ENCODE data around the gene JOSD1. TPM values are rescaled to one million over a fixed set of nuclear protein-coding genes. Genes with fewer than 3 reads are reported as not detected.

The JOSD1 gene
- total RNA-seq, 1 experiment from 2014 or later: 50.5 TPM

- H3K4me3 ChIP-seq (ENCODE audit: low read length): no peak overlapping the region
- H4K20me1 ChIP-seq (ENCODE audit: insufficient read depth, low read depth, low read length): no peaks in the 10 kb centered on the region
- H3K27me3 ChIP-seq (ENCODE audit: low read length): no peaks in the 10 kb centered on the region
- no peak overlapping the region for H3K4me2 ChIP-seq (ENCODE audit: low read depth, low read length, poor library complexity, severe bottlenecking)
- H3K9me2 ChIP-seq (replicated peaks; ENCODE audit: insufficient read depth, low read length): no peaks in the 10 kb centered on the region
- peaks cover 5% of the 10 kb centered on the region; the same call in 1 of the 2 replicates for H3K36me3 ChIP-seq (ENCODE audit: insufficient read depth, low read length)
- no peaks in the 10 kb centered on the region for H3K4me1 ChIP-seq (ENCODE audit: low read length)
- H3K79me2 ChIP-seq (ENCODE audit: low read length): no peaks in the 10 kb centered on the region
- no peak overlapping the region for H3K9ac ChIP-seq (ENCODE audit: low read length)
- no peak overlapping the region for H2AFZ ChIP-seq (ENCODE audit: low read length)
- DNase-seq: no peak
- H3K27ac ChIP-seq (ENCODE audit: low read length): no peak overlapping the region
- no peaks in the 10 kb centered on the region for H3K9me3 ChIP-seq (ENCODE audit: low read length)
Measured at GRCh38 chr22:38735465-38736256, 34.9 kb upstream of the JOSD1 start.

DNA sequence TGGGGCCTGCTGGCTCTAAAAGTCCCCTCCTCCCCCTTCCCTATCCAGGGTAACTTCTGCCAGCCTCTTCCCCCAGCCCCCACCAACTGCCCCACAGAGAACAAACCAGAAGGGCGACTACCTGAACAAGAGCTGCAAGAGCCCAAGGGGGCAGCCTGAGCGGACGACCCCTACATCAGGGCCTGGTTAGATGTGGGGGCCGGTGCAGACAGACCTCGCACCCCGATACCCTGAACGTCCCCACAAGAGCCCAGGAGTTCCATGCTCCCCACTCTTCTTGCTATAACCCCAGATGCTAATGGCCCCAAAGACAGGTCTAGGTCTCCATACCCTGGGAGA lies 34.4 kb upstream of the JOSD1 start:
- H3K36me3 ChIP-seq (ENCODE audit: insufficient read depth, low read length): peaks cover 5% of the 10 kb centered on the region; the same call in 1 of the 2 replicates
- H3K4me2 ChIP-seq (ENCODE audit: low read depth, low read length, poor library complexity, severe bottlenecking): no peak overlapping the region
- no peaks in the 10 kb centered on the region for H4K20me1 ChIP-seq (ENCODE audit: insufficient read depth, low read depth, low read length)
- H3K79me2 ChIP-seq (ENCODE audit: low read length): no peaks in the 10 kb centered on the region
- no peak overlapping the region for H3K9ac ChIP-seq (ENCODE audit: low read length)
- H3K4me3 ChIP-seq (ENCODE audit: low read length): no peak overlapping the region
- H3K9me2 ChIP-seq (replicated peaks; ENCODE audit: insufficient read depth, low read length): no peaks in the 10 kb centered on the region
- H3K9me3 ChIP-seq (ENCODE audit: low read length): no peaks in the 10 kb centered on the region
- H3K27ac ChIP-seq (ENCODE audit: low read length): no peak overlapping the region
- no peaks in the 10 kb centered on the region for H3K27me3 ChIP-seq (ENCODE audit: low read length)
- H3K4me1 ChIP-seq (ENCODE audit: low read length): no peaks in the 10 kb centered on the region
- no peak overlapping the region for H2AFZ ChIP-seq (ENCODE audit: low read length)
- no peak for DNase-seq

GRCh38 chr22:38734421-38735100 lies 33.8 kb upstream of the JOSD1 start:
- Histone ChIP-seq H3K9ac (ENCODE audit: low read length) (no peak overlapping the region), H3K4me3 (ENCODE audit: low read length) (no peak overlapping the region), H3K79me2 (ENCODE audit: low read length) (no peaks in the 10 kb centered on the region), H3K27me3 (ENCODE audit: low read length) (no peaks in the 10 kb centered on the region), H3K9me3 (ENCODE audit: low read length) (no peaks in the 10 kb centered on the region), H3K4me2 (ENCODE audit: low read depth, low read length, poor library complexity, severe bottlenecking) (no peak overlapping the region), H3K27ac (ENCODE audit: low read length) (no peak overlapping the region), H3K36me3 (ENCODE audit: insufficient read depth, low read length) (peaks cover 5% of the 10 kb centered on the region; the same call in 1 of the 2 replicates), H2AFZ (ENCODE audit: low read length) (no peak overlapping the region), H4K20me1 (ENCODE audit: insufficient read depth, low read depth, low read length) (no peaks in the 10 kb centered on the region), H3K4me1 (ENCODE audit: low read length) (no peaks in the 10 kb centered on the region), H3K9me2 (replicated peaks; ENCODE audit: insufficient read depth, low read length) (no peaks in the 10 kb centered on the region)
- no peak for DNase-seq

GRCh38 chr22:38733724-38734381 lies 33.1 kb upstream of the JOSD1 start:
- Histone ChIP-seq H4K20me1 (ENCODE audit: insufficient read depth, low read depth, low read length) (no peaks in the 10 kb centered on the region), H3K4me1 (ENCODE audit: low read length) (no peaks in the 10 kb centered on the region), H3K9me2 (replicated peaks; ENCODE audit: insufficient read depth, low read length) (no peaks in the 10 kb centered on the region), H3K4me3 (ENCODE audit: low read length) (no peak overlapping the region), H2AFZ (ENCODE audit: low read length) (no peak overlapping the region), H3K79me2 (ENCODE audit: low read length) (no peaks in the 10 kb centered on the region), H3K9ac (ENCODE audit: low read length) (no peak overlapping the region), H3K27me3 (ENCODE audit: low read length) (no peaks in the 10 kb centered on the region), H3K9me3 (ENCODE audit: low read length) (no peaks in the 10 kb centered on the region), H3K27ac (ENCODE audit: low read length) (no peak overlapping the region), H3K36me3 (ENCODE audit: insufficient read depth, low read length) (peaks cover 5% of the 10 kb centered on the region), H3K4me2 (ENCODE audit: low read depth, low read length, poor library complexity, severe bottlenecking) (no peak overlapping the region)
- no peak for DNase-seq

GRCh38 chr22:38733329-38733723 lies 32.6 kb upstream of the JOSD1 start:
- no peaks in the 10 kb centered on the region for H3K79me2 ChIP-seq (ENCODE audit: low read length)
- no peak overlapping the region for H3K27ac ChIP-seq (ENCODE audit: low read length)
- peak; percentile 71 for DNase-seq
- peaks cover 9% of the 10 kb centered on the region for H3K36me3 ChIP-seq (ENCODE audit: insufficient read depth, low read length)
- no peaks in the 10 kb centered on the region for H3K9me3 ChIP-seq (ENCODE audit: low read length)
- H3K4me1 ChIP-seq (ENCODE audit: low read length): no peaks in the 10 kb centered on the region
- H2AFZ ChIP-seq (ENCODE audit: low read length): no peak overlapping the region
- no peaks in the 10 kb centered on the region for H4K20me1 ChIP-seq (ENCODE audit: insufficient read depth, low read depth, low read length)
- H3K4me3 ChIP-seq (ENCODE audit: low read length): no peak overlapping the region
- H3K9ac ChIP-seq (ENCODE audit: low read length): no peak overlapping the region
- H3K9me2 ChIP-seq (replicated peaks; ENCODE audit: insufficient read depth, low read length): no peaks in the 10 kb centered on the region
- H3K27me3 ChIP-seq (ENCODE audit: low read length): no peaks in the 10 kb centered on the region
- no peak overlapping the region for H3K4me2 ChIP-seq (ENCODE audit: low read depth, low read length, poor library complexity, severe bottlenecking)

DNA sequence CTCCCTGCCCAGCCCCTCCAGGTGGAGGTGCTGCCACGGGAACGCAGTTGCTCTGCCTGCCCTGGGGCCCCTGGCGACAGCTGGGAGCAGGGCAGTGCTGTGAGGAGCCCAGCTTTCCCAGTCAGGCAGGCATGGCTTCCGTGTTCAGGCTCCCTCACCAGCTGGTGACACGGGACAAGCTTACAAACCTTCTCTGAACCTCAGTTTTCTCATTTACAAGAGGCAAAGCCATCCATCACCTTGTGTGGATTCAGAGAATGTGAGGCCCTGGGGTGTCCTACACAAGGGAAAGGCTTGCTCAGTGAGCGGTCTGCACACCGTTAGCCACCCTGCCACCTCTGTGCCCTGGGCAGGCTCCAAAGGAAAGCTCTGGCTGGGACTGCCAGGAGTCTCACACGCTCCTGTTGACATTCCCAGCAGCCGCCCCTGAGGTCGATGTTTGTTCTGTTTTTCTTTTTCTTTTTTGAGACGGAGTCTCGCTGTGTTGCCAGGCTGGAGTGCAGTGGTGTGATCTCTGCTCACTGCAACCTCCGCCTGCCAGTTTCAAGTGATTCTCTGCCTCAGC lies 31.6 kb upstream of the JOSD1 start:
- H3K27ac ChIP-seq (ENCODE audit: low read length): no peak overlapping the region
- no peak overlapping the region for H3K4me2 ChIP-seq (ENCODE audit: low read depth, low read length, poor library complexity, severe bottlenecking)
- H3K9me3 ChIP-seq (ENCODE audit: low read length): no peaks in the 10 kb centered on the region
- H2AFZ ChIP-seq (ENCODE audit: low read length): no peak overlapping the region
- no peaks in the 10 kb centered on the region for H3K79me2 ChIP-seq (ENCODE audit: low read length)
- H3K36me3 ChIP-seq (ENCODE audit: insufficient read depth, low read length): peaks cover 12% of the 10 kb centered on the region
- no peaks in the 10 kb centered on the region for H4K20me1 ChIP-seq (ENCODE audit: insufficient read depth, low read depth, low read length)
- H3K9ac ChIP-seq (ENCODE audit: low read length): no peak overlapping the region
- no peak for DNase-seq
- H3K4me1 ChIP-seq (ENCODE audit: low read length): no peaks in the 10 kb centered on the region
- H3K4me3 ChIP-seq (ENCODE audit: low read length): no peak overlapping the region
- no peaks in the 10 kb centered on the region for H3K27me3 ChIP-seq (ENCODE audit: low read length)
- H3K9me2 ChIP-seq (replicated peaks; ENCODE audit: insufficient read depth, low read length): no peaks in the 10 kb centered on the region

DNA sequence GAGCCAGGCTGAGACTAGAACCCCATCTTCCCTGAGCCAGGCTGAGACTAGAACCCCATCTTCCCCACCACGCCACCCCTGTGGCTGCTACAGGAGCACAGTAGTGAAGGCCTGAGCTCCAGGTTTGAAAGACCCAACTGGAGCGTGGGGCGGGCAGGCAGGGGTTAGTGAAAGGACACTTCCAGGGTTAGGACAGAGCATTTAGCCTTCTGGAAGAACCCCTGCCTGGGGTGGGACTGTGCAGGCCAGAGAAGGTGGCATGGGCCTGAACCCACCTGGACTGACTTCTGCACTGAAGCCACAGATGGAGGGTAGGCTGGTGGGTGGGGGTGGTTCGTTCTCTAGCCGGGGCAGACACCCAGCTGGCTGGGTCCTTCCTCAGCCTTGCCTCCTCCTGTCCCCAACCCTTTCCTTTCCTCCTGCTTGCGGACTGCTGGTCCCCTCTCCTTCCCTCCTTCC lies 31.0 kb upstream of the JOSD1 start:
- Histone ChIP-seq H3K79me2 (ENCODE audit: low read length) (no peaks in the 10 kb centered on the region), H3K9ac (ENCODE audit: low read length) (no peak overlapping the region), H2AFZ (ENCODE audit: low read length) (no peak overlapping the region), H3K9me2 (replicated peaks; ENCODE audit: insufficient read depth, low read length) (no peaks in the 10 kb centered on the region), H3K27ac (ENCODE audit: low read length) (no peak overlapping the region), H3K4me3 (ENCODE audit: low read length) (no peak overlapping the region), H3K36me3 (ENCODE audit: insufficient read depth, low read length) (peaks cover 12% of the 10 kb centered on the region), H3K4me2 (ENCODE audit: low read depth, low read length, poor library complexity, severe bottlenecking) (no peak overlapping the region), H3K4me1 (ENCODE audit: low read length) (no peaks in the 10 kb centered on the region), H3K9me3 (ENCODE audit: low read length) (no peaks in the 10 kb centered on the region), H3K27me3 (ENCODE audit: low read length) (no peaks in the 10 kb centered on the region), H4K20me1 (ENCODE audit: insufficient read depth, low read depth, low read length) (no peaks in the 10 kb centered on the region)
- no peak for DNase-seq

DNA sequence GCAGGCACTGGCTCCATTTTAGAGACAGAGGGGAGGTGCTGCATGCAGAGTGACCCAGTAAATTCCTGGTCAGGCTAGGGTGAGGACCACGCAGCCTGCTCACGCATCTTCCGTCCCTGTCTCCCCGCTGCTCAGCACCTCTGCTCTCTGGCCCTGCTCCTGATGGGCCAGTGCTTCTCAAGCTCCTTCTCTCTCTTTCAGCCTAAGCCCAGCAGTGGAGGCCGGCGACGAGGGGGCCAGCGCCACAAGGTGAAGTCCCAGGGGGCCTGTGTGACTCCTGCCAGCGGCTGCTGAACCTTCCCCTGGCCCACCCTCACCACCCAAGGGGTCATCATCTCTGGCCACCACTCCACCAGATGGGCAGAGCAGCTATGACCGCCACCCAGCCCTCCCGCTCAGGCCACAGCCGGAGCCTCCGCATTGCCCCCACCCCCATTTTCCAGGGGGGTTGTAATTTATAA lies 29.7 kb upstream of the JOSD1 start:
- Histone ChIP-seq H4K20me1 (ENCODE audit: insufficient read depth, low read depth, low read length) (no peaks in the 10 kb centered on the region), H3K9me3 (ENCODE audit: low read length) (no peaks in the 10 kb centered on the region), H3K4me1 (ENCODE audit: low read length) (no peaks in the 10 kb centered on the region)

More for the DNA sequence above, 29.7 kb upstream of the JOSD1 start:
- no peak overlapping the region for H3K9ac ChIP-seq (ENCODE audit: low read length)
- H2AFZ ChIP-seq (ENCODE audit: low read length): no peak overlapping the region
- DNase-seq: no peak
- H3K27me3 ChIP-seq (ENCODE audit: low read length): no peaks in the 10 kb centered on the region
- no peaks in the 10 kb centered on the region for H3K9me2 ChIP-seq (replicated peaks; ENCODE audit: insufficient read depth, low read length)
- no peak overlapping the region for H3K4me3 ChIP-seq (ENCODE audit: low read length)
- H3K79me2 ChIP-seq (ENCODE audit: low read length): no peaks in the 10 kb centered on the region
- peaks cover 12% of the 10 kb centered on the region for H3K36me3 ChIP-seq (ENCODE audit: insufficient read depth, low read length)
- no peak overlapping the region for H3K27ac ChIP-seq (ENCODE audit: low read length)
- H3K4me2 ChIP-seq (ENCODE audit: low read depth, low read length, poor library complexity, severe bottlenecking): no peak overlapping the region

All from Karpas-422 (cell line).